HG03342 (cell line): ENCODE measurements around the gene COL4A2.
"Not testable (repeated sequence)": the region's sequence is repeated elsewhere in the genome, so short reads cannot be mapped to it uniquely, and the experiment has no call there.

Source experiments
- ATAC-seq: cut with Tn5 transposase; IDR thresholded peaks from one replicate; pipeline ENCODE4 v1.9.1; 2021; ENCODE audit warnings: mild to moderate bottlenecking, moderate library complexity; ENCODE audit not compliant: unreplicated experiment

COL4A2 gene

DNA sequence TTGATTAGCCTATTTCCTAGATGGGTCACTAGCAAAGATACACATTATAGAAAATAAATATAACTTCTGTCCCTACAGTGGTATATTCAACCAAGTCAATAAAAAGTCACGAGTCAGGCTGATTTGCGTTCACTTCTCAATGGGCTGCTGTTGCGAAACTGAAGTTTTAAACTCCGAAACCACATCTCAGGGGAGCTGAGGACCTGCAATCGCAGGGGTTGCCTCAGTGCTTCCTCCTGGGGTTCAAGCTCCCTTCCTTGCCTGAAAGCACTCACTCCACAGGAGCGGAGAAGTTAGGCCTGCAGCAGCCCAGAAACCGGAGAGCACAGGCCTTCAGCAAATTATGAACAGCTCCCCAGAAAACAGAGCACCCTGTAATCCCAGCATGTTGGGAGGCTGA lies 214.9 kb downstream of the COL4A2 start:
- ATAC-seq, result no peak

DNA sequence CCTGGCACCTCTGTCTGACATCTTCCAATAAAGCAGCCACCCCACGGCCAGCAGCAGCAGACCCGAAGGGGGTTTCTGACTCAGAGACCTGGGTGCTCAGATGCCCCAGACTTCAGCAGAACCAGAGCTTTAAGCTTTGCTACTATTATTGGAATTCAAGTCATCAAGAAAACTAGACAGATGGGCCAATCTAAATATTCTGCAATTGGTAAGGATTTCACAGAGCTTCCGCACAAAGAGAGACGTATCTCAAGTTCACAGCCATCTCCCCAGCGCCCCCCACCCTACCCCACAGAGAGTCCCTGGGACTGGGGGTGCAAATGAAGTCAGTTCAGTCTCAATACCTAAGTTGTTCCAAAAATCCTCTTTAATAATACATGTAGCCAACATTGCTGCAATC lies 215.6 kb downstream of the COL4A2 start:
- ATAC-seq, result no peak

DNA sequence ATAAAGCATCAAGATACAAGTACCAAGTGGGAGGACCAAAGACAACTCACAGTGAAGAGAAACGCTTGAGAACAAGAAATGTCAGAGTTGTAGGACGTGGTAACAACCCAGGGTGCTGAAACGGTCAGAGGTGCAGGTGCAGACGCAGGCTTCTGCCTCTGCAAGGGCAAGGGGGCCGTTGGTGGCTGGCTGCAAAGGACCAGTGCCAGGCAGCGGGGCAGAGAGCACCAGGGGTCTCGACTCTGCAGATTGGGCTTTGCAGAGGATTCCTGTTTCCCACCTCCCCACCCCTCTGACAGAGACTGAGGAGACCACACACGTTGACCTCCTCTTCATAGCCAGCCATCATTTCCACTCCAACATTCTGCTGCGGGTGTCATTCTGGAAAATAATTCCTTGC lies 216.1 kb downstream of the COL4A2 start:
- no peak for ATAC-seq

DNA sequence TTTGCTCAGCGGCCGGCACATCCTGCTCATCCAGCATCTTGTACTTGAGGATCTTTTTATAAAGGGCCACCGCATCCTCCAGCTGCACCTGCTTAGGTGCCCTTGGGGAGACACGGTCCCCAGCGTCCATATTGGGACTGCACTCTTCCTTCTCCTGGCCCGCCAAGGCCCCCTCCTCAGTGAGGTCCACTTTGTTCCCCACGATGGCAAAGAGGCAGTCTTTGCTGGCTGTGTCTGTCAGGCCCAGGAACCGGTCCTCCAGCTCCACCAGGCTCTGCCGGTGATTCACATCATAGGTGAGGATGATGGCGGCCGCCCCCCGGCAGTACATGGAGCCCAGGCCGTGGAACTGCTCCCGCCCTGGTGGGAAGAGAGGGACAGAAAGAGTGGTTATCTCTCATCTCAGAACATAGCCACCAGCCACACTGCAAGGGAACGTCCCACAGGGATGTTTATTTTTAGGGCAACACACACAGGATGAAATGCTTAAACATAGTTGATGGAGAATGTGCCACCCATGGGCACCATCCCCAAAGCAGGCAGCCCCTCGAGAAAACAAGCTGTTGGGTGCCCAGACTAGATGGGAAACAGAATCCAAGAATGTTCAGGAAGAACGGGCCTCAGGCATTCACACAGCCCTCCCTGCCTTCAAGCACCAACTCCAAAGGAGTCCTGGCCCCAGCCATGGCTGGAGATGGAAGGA lies 216.9 kb downstream of the COL4A2 start:
- no peak for ATAC-seq

DNA sequence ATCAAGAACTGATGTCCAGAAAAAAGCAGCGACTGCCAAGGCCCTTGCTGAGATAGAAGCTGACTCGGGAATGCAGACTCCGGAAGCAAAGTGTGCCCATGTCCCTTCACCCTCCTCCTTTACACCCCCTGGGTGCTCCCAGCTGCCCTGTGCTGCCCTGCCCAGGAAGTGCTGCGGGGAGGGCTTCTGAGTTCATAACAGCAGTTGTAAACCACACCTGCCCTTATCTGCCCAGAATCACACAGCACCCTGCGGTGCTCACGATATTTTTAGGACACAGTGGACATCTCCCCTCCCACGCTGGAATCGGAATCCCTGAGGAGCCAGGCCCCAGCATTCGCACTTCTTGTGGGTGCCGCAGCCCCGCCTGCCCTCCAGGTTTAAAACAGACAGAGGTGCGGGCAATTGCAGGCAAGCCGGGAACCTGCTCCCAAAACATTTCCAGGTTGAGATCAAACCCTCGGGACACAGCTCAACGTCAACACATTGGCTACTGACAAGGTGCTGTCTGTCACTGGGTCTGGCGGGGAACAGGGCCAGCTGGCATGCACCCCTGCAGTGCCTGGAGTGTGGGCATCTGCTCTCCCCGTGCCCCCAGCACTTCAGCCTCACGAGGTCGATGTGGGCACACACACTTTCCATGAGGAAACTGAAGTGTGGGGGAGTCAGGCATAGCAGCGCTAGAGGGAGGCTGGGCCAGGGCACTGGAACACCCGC lies 217.6 kb downstream of the COL4A2 start:
- no peak for ATAC-seq

DNA sequence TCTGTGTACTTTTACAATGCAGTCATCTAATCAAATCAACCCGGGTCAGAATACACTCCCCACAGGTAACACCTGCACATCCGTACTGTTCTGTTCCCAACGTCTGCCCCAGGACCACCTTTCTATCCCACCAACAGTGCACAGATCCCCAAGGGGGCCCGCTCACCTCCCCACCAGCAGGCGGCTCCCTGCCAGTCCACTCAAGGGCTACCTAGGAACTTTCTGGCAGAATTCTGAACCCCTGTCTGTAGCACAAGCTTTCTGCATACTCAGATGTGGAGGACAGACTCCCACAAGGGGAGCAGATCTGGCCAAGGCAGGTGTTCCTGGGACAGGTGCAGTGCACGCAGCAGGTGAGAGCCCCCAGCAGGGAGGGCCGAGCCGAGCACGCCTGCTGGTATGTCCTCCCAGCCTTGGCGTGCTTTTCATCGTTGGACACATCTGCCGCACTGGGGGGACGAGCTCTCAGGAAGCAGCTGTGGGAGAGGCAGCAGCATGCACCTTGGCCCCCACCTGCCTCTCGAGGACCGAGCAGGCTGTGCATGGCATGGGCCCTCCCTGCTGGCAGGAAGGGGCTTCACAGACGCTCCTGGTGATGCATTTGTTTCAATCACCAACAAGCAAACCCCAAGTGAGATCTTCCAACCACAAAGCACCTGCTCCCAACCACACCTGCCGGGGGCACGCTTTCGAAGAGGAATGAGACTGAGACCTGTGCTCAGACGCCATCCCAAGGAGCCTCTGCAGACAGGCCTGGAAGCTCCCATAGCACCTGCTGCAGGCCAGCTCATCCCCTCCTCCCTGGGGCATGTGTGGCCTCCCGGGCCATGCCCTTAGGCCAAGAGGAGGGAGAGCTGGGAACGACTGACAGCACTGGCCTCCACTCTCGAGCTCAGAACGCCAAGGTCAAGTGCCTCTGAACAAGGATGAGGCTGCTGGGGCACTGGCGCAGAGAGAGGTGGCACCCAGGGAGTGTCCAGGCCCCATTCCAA lies 218.5 kb downstream of the COL4A2 start:
- peak; percentile 75 for ATAC-seq

DNA sequence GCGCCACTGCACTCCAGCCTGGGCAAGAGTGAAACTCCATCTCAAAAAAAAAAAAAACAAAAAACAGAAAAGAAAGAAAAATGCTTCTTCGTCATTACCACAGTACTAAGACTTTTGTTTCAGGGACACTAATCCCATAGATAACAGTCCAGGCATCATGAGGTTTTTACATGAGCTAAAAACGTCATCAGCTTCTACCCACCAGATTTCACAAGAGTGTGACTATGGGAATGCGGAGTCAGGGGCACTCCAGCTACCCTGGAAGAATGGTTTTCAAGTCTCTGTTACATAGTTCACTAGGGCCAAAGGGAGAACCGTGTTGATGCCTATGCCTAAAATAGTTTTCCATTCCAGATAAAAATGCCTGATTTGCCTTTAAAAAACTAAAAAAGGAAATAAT lies 221.3 kb downstream of the COL4A2 start:
- ATAC-seq, result no peak

DNA sequence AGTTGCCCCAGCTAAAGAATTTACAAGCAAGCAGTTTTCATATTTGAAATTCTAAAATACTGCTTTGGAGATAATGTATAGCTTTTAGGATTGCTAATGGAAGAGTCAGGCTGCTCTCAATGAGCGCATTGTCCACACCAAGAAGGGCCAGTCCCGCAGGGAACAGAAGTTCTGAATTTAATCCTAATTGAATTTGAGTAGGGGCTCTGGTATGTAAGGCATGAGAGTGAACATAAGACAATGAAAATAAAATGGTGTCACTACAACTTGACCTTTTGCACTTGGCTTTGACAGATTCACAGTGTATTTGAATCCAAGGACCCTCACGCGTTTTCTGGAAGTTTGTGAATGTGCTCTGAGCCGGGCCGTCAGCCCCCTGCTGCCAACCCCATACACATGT lies 221.8 kb downstream of the COL4A2 start:
- ATAC-seq, result no peak

DNA sequence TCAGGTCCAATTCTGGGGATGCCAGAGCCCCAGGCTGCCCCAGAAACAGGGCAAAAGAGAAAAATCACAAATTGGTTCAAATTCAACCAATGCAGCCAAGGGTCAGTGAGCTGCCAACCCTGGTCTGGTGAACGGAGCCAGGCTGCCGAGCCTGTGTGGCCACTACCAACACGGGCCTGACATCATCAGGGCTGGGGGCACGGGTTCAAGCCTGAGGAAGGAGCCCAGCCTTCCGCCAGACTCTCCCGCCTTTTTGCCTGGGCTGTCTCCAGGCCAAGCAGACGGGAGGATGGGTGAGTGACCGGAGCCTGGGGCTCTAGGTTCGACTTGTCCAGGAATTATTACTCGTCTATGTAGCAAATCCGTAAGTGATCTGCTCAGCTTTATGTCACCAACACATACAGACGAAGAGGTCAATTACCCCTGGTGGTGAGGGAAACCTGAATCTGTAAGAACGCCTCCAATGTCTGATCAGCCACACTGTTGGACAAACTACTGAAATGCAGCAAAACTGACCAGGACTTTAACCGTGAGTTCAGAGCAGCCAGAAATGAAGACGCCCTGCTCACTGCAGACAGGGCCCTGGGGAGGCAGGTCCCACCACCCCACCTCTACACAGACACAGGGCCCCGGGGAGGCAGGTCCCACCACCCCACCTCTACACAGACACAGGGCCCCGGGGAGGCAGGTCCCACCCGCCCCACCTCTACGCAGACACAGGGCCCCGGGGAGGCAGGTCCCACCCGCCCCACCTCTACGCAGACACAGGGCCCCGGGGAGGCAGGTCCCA lies 222.6 kb downstream of the COL4A2 start:
- no peak for ATAC-seq

DNA sequence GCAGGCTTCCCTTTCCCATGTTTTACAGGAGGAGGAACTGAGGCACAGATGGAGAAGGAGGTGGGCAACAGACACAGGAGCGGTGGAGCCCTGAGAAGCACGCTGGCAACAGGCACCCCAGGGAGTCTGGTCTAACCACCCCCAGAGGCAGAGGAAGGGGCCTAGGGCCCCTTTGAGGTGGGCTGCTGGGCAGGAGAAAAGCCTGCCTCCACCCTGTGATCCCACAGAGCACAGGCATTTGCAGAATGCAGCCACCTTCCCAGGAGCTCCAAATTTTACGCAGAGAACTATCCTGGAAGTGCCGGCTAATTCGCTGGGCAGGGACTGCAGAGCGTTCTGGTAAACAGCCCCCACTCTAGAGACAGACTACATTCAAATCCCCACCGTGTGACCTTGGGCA lies 224.0 kb downstream of the COL4A2 start:
- no peak for ATAC-seq

DNA sequence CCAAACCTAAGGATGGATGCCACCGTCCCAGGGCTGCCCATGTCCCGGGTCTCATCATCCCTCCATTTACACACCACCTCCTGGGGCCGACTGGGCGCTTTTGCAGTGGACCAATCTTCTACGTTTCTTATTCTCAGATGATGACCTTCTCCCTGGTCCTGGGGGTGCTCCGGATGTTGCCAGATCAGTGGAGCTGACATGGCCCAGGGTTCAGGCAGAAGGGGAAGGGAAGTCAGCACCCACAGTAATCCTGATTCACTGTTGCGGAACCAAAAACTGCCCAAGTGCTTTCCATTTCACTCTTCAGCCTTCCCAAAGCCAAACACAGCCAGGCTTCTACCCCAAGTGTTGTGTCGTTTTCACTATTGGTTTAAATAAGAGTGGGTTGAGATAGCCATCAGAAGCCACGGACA lies 224.6 kb downstream of the COL4A2 start:
- no peak for ATAC-seq

DNA sequence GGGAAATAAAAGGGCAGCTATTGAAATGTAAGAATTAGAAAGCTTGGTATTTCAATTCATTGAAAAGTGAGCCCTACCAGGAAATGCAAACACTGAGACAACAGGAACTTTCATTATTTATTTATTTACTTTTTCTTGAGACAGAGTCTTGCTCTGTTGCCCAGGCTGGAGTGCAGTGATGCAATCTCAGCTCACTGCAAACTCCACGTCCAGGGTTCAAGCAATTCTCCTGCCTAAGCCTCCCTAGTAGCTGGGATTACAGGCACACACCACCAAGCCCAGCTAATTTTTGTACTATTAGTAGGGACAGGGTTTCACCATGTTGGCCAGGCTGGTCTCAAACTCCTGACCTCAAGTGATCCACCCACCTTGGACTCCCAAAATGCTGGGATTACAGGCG lies 225.2 kb downstream of the COL4A2 start:
- ATAC-seq, result not testable (repeated sequence)

DNA sequence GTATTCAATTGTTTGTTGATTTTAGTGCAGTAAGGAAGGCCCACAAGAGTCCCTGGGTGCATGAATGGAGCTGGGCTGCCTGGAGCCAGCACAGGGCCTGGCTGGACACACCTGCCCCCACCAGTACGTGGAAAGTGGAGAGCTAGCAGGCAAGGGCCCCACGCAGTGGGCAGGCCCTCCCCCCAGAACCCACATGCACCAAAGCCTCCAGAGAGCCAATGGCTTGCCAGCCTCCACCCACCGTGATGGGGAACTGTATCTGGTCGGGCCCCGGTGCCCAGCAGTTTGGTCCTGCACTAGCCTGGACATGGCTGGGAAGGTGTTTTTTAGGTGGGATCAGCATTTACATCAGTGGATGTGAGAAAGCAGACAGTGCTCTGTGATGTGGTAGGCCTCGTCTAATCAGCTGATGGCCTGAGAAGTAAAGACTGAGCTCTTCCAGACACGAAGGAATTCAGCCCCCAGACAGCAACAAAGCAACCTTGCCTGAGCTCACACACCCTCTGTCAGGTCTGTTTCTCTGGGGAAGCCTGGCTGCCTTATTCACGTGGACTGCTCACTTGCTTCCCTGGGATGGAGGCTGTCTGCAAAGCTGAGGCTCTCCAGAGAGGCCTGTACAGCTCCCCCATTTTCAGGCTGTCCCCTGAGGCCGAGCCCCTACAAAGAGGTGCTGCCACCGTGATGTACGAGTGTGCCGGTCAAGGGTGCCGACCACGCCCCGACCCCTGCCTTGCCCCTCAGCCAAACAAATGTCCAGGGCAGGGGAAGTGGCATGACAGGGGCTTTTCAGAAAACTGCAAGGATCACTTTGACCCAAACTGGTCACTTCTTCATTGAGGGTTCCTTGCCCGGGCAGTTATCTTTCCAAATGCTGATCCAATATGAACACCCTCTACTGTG lies 226.9 kb downstream of the COL4A2 start:
- no peak for ATAC-seq

DNA sequence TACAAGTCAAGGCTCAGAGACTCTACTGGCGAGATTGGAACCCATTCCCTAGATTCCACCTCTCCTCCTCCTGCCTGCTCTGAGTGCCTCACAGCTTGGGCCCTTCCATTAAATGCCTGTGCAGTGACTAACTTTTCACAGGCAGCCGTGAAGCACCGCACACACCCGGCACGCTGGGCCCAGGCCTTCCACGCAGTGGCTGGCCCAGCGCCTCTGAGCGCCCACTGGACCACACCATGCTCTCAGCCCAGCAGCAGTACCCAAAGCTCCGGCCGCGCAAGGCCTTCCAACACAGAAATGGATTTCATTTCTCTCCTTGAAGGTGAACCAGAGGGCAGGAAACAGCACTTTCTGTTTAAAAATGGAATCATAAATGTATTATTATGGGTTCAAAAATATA lies 228.4 kb downstream of the COL4A2 start:
- no peak for ATAC-seq

DNA sequence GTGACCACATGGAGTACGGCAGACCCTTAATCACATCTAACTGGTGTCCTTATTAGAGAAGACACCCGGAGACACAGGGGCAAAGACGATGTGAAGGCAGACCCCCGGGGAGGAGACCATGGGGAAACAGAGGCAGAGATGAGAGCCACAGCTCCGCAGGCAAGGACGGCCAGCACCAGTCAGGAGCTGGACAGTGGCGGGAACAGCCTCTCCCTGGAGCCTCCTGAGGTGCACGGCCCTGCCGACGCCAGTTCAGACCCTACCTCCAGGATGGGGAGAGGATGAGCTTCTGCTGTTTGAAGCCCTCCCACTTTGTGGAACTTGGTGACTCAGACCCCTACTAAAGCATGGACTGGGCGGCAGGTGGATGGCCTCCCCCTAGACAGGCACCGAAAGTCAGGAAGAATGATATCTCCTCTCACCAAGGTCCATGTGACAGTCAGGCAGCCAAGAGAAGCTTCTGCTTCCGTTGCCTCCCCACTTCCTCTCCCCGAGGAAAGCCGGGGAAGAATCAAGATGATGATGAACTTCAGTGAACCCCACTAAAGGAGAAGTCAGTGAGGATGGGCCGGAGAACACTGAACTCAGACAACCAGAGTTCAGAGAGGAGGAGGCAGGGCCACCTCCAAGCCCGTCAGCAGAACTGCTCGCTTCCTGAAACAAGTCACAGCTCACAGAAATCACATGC lies 229.1 kb downstream of the COL4A2 start:
- ATAC-seq, result no peak

DNA sequence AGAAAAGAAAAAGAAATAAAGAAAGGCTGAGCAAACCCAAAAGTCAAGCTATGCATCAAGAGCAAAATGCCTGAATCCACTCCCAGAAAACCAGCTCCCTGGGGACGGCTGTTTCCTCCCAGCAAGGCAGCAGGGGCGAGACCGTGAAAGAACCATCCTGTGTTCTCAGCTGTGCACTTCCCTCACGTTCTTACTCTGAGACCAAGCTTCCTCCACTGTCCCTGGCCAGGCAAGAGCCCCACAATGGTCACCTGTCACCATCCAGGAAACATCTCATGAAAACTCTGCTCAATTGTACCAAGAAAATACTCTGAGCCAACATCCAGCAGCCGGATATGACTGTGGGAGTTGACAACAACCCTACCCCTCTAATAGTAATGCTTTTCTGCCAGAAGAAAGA lies 231.5 kb downstream of the COL4A2 start:
- ATAC-seq, result peak; percentile 53

DNA sequence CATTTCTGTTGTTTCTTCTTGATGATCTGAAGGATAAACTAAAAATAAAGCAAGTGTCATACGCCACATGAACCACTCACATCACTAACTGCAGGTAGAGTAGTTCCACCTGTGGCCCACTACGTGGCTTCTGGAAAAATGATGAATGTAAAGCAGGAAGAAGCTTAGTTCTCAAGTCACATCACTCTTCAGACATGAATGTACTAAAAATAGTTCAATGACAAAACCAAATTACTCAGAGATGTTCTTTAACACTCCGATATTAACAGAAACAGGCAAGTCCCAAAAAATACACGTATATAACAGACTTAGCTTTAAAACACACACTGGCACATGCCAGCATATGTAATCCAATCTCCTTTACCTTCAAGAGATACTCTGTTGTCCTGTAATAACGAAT lies 232.8 kb downstream of the COL4A2 start:
- ATAC-seq, result no peak

DNA sequence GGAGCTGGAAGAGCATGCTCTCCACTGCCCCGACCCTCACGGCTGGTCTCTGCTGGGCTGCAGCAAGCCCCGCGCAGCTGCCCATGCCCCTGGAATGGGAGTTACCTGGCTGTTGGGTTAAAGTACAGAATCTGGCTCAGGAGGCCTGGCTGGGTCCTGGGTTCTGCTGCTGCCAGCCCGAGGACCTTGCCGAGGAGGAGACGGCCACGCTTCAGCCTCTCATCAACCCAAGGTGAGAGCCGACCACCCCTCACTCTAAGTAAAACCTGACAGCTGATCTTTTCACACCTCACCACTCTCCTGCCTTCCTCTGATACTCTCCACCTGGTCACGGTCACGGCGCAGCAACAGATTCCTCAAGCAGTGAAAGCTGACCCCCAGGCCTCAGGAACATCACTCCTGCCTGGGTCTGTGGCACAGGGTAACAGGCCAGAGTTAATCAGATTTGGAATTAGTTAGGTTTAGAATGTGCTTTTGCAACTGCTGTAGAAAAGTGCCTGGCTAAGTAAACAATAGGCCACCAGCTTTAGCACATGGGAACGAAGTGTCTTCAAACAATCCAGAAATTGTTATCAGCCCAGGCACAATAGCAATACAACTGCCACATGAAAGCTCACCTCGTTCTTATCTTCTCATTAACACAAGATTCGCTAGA lies 233.9 kb downstream of the COL4A2 start:
- no peak for ATAC-seq

DNA sequence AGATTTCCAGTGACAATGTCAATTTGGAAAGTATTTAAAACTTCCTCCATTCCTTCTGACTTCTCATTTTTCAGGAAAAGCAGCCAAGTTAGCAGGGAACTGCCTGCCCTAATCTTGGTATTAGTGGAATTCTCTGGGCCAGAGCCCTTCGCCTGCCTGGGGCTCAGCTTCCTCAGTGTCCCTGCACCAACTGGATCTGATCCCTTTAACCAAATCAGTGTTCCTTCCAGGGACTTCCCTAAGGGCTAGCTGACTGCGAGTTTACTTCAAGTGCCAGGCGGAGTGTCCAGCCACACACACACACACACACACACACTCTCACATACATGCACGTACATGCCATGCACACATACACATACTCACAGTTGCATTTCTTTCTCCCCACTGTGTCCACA lies 234.4 kb downstream of the COL4A2 start:
- ATAC-seq, result no peak
